ENCODE results near the gene SYCN. TPM values are rescaled to one million over a fixed set of nuclear protein-coding genes. Genes with fewer than 3 reads are reported as not detected.

The SYCN gene
- total RNA-seq, 4 donors from 2014 or later = not detected

- 97% methylated on average over 5 of the region's 43 CpGs; no CpG with 5 or more reads in 1 of the 2 donors for WGBS, 2 donors
- H3K27me3 ChIP-seq = no peaks in the 10 kb centered on the region
- no peak overlapping the region for H3K27ac ChIP-seq
- H3K36me3 ChIP-seq = peaks cover 36 to 100% (median 49%) of the 10 kb centered on the region in 3 donors
- intact Hi-C loops (cut with DNase I) = no loop called here
- no peak overlapping the region for H3K4me3 ChIP-seq
- peaks cover 0 to 17% (median 8%) of the 10 kb centered on the region in 3 donors for H3K4me1 ChIP-seq
- H3K9me3 ChIP-seq = no peaks in the 10 kb centered on the region
- TF ChIP-seq CTCF (IDR thresholded peaks at IDR 0.05) (no peak), POLR2A (IDR thresholded peaks at IDR 0.05) (no peak)
- no peak for DNase-seq
These were observed 29.2 kb downstream of the SYCN start for GRCh38 chr19:39174558-39175544.

DNA sequence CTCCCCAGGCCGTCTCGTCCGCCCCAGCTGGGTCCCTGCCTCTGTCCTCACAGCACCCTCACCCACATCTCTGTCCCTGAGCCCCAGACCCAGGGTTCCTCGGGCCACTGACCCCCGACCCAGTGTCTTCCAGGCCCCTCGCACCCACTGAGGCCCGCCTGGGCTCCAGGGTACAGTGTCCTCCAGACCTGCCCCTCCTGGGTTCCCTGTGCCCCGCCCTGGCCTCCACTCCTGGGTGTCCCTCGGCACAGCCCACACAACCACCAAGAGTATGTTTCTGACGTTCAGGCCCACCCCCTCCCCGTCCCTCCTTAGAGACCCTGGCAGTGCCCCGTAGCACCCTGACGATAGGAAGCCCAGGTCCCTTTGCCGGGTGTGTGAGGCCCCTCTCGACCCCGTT is 29.9 kb downstream of the SYCN start:
- Histone ChIP-seq H3K4me1 (peaks cover 0 to 20% (median 8%) of the 10 kb centered on the region in 3 donors), H3K9me3 (no peaks in the 10 kb centered on the region), H3K4me3 (no peak overlapping the region), H3K36me3 (peaks cover 39 to 100% (median 49%) of the 10 kb centered on the region in 3 donors), H3K27me3 (no peaks in the 10 kb centered on the region), H3K27ac (no peak overlapping the region)
- 78 to 94% methylated on average over 7 to 9 of the region's 16 CpGs for WGBS, 2 donors
- intact Hi-C loops (cut with DNase I) = no loop called here
- TF ChIP-seq CTCF (IDR thresholded peaks at IDR 0.05) = no peak
- TF ChIP-seq POLR2A (IDR thresholded peaks at IDR 0.05) = no peak
- no peak for DNase-seq

GRCh38 chr19:39173502-39173991 is 30.5 kb downstream of the SYCN start:
- no peak for DNase-seq
- Histone ChIP-seq H3K27me3 (no peaks in the 10 kb centered on the region), H3K36me3 (peaks cover 36 to 100% (median 44%) of the 10 kb centered on the region in 3 donors), H3K9me3 (no peaks in the 10 kb centered on the region), H3K4me1 (peaks cover 0 to 23% (median 8%) of the 10 kb centered on the region in 3 donors), H3K4me3 (no peak overlapping the region), H3K27ac (no peak overlapping the region)
- 80 to 100% methylated on average over 1 to 3 of the region's 25 CpGs for WGBS, 2 donors
- TF ChIP-seq CTCF (IDR thresholded peaks at IDR 0.05) (no peak), POLR2A (IDR thresholded peaks at IDR 0.05) (no peak)
- intact Hi-C loops (cut with DNase I) = no loop called here

DNA sequence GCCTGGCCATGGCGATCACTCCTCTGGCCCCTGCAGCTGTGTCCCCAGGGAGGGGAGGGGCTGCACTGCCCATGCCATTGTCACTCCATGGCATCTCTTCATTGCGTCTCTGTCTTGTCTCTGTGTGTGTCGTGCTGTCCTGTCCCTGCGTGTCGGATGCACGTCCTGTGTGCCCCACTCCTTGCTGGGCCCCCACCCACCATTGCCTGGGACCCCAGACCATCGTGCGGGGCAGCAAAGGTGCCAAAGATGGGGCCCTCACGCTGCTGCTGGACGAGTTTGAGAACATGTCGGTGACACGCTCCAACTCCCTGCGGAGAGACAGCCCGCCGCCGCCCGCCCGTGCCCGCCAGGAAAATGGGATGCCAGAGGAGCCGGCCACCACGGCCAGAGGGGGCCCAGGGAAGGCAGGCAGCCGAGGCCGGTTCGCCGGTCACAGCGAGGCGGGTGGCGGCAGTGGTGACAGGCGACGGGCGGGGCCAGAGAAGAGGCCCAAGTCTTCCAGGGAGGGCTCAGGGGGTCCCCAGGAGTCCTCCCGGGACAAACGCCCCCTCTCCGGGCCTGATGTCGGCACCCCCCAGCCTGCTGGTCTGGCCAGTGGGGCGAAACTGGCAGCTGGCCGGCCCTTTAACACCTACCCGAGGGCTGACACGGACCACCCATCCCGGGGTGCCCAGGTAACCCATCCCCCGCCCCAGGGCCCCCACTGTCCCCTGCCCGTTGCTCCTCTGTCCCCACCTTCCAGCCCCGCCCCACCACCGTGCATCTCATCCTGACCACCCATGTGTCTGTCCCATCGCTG is 31.2 kb downstream of the SYCN start:
- H3K36me3 ChIP-seq = peaks cover 29 to 98% (median 37%) of the 10 kb centered on the region in 3 donors
- no peaks in the 10 kb centered on the region for H3K9me3 ChIP-seq
- no peak overlapping the region for H3K27ac ChIP-seq
- H3K4me3 ChIP-seq = no peak overlapping the region
- peaks cover 1 to 30% (median 9%) of the 10 kb centered on the region in 3 donors for H3K4me1 ChIP-seq
- TF ChIP-seq POLR2A (IDR thresholded peaks at IDR 0.05) (no peak), CTCF (IDR thresholded peaks at IDR 0.05) (no peak)
- intact Hi-C loops (cut with DNase I) = no loop called here
- no peaks in the 10 kb centered on the region for H3K27me3 ChIP-seq
- 81 to 100% methylated on average over 4 to 6 of the region's 45 CpGs for WGBS, 2 donors
- no peak for DNase-seq
